HT-29 (cell line): ENCODE measurements around the gene HEPACAM. TPM values are rescaled to one million over a fixed set of nuclear protein-coding genes. Genes with fewer than 3 reads are reported as not detected.
"Not testable (repeated sequence)": the region's sequence is repeated elsewhere in the genome, so short reads cannot be mapped to it uniquely, and the experiment has no call there.

Experiments
- DNase-seq: peaks from one replicate; pipeline ENCODE4 v3.0.0-alpha.2; 2015; ENCODE audit warnings: low spot score
- total RNA-seq: library from RNA; depleted of rRNA; stranded (reverse); fragments of >200 nt; shearing (Covaris generic); gene quantifications from 2 replicates; pipeline ENCODE4 v1.2.3, GENCODE V29; 2014; rRNA removed

The HEPACAM gene, protein sequence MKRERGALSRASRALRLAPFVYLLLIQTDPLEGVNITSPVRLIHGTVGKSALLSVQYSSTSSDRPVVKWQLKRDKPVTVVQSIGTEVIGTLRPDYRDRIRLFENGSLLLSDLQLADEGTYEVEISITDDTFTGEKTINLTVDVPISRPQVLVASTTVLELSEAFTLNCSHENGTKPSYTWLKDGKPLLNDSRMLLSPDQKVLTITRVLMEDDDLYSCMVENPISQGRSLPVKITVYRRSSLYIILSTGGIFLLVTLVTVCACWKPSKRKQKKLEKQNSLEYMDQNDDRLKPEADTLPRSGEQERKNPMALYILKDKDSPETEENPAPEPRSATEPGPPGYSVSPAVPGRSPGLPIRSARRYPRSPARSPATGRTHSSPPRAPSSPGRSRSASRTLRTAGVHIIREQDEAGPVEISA
- not detected in 2 replicates for total RNA-seq

DNA sequence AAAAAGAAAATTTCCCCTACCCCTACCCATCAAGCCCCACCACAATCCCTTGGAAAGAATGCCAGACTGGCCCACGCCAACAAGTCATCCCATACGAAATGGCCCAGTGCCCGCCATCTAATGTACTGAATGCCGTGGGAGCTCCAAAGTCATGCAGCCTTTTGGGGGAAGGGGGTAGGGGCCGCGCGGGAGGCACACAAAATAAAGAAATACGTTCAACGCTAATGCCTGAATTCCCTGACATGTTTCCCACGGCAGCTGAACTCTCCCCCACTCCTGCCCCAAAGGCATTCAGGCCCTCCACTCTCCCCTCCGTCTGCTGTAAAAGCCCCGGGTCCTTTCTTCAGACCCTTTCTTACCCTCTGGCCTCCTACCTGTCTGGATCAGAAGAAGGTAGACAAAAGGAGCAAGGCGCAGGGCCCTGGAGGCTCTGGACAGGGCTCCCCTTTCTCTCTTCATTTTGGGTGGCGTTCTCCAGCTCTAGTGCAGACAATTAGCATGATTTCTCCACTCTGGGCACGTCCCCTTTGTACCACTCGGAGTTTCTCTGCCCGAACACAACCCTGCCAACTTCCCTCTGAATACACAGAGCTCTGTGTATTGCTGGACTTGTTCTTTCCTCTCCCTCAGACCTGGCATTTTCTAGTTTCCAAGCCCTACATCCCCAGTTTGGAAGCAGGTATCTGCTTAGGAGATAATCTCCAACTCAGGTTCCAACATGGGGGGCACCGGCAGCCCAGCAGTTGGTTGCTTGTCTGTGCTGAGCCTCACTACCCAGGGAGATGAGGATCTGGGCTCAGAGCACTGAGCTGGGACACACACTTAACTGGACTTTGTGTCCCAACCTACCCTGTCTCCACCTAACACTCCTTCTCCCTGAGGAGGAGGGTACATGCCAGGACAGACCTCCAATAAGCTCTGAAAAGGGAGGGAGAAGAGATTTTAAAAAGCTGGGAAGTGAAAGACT is at the start of gene HEPACAM:
TSS of gene HEPACAM (minus strand) at position 500 of the 967 bp plus-strand sequence. CDS start at position 459, 41 bp downstream.
- no peak for DNase-seq

DNA sequence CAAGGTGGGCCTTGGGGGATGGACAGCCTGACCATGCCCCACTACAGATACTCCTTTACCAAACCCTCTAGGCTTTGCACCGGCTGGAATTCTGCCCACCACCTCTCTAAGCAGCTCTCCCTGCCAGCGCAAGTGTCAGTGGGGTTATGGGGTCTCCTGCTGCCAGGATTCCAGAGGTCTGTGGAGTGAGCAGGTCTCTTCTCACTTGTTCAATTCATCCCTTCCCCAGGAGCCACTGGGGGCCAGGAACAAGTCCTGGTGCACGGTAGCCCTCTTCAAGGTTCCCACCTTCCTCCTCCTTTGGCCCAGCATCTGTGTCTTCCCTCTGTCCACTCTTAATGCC is 48.6 kb upstream of the HEPACAM start:
- no peak for DNase-seq

DNA sequence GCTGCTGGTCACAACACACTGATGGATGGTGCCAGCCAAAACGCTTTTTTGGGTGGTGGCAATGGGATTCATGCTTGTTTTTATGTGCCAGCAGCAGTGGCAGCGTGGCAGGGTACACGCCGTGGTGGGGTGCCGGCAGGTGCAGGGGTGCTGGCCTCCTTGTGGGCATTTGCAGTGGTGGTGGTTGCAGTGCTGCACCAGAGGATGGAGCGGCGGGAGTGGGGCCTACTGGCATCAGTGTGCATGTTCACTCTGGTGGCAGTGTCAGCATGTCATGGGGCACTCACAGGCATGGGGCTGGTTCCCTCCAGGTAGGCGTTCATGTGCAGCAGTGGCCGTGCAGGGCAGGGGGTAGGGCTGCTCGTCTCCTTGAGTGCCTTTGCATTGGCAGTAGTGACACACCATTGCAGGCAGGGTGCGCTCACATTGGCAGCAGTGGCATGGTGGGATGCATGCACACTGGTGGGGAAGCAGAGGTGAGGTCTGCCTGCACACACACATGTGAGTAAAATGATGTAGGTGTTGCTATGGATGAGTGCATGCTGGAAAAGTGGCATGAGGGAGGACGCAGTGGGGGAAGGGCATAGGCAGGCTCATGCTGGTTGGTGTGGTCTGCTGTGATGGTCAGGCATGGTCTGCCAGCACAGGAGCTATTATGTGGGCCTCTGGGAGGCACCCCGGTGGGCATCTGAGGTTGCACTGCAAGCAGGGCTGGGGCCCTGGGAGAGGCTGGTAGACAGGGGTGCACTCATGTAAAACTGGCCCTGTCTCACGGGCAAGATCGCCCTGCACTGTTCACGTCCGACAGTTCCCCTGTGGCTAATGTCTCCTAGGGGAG is 48.0 kb upstream of the HEPACAM start:
- DNase-seq = no peak

GRCh38 chr11:124982043-124982442 is 46.2 kb upstream of the HEPACAM start:
- no peak for DNase-seq

- DNase-seq = no peak
Measured at GRCh38 chr11:124978316-124978715, 42.5 kb upstream of the HEPACAM start.

- DNase-seq = no peak
Measured at GRCh38 chr11:124977006-124977405, 41.2 kb upstream of the HEPACAM start.

DNA sequence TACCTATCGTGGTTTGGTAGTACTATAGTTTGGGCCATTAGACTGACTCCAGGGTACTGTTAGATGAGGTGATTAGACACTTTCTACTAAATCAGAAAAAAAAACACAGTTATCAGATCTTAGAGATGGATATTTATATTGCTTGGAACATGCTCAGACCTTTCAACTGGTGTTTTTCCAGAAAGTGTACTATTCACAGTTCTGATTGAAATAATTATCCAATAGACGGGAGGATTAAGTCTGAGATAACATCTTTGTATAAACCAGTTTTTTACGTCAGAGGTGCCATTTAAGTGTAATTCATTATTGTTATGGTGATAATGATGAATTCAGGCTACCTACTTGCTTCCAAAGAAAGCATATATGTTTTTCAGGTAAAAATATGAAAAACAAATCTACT is 40.7 kb upstream of the HEPACAM start:
- DNase-seq = no peak

- DNase-seq = no peak
Measured at GRCh38 chr11:124971810-124972209, 36.0 kb upstream of the HEPACAM start.

DNA sequence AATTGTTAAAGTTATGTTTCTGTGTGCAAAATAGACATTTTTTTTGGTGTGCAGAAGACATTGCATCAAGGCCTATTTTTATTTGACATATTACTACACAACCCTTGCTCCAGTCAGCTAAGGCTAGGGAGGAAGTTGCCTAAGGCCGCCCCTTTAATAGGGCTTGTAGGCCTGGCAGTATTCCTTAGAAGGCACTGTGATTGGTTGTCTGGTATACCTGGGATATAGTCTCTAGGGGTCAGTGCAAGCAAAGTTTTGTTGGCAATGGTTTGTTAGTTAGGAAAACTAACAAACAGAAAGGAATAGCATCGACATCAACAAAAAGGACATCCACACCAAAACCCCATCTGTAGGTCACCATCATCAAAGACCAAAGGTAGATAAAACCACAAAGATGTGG is 35.1 kb upstream of the HEPACAM start:
- peak; percentile 48 for DNase-seq

GRCh38 chr11:124968197-124968596 is 32.4 kb upstream of the HEPACAM start:
- not testable (repeated sequence) for DNase-seq

GRCh38 chr11:124961972-124962609 is 26.2 kb upstream of the HEPACAM start:
- DNase-seq = peak; percentile 92

GRCh38 chr11:124955035-124955434 is 19.2 kb upstream of the HEPACAM start:
- DNase-seq = no peak

- DNase-seq = no peak
Measured at GRCh38 chr11:124954590-124954955, 18.7 kb upstream of the HEPACAM start.

GRCh38 chr11:124953753-124954589 is 18.1 kb upstream of the HEPACAM start, which contains the start of gene CCDC15:
Gene CCDC15 (plus strand): TSS chr11:124954202. CDS start chr11:124954733, 531 bp downstream.
- peak; percentile 97 for DNase-seq

GRCh38 chr11:124951341-124951740 is 15.5 kb upstream of the HEPACAM start:
- no peak for DNase-seq

GRCh38 chr11:124950601-124951330 is 14.9 kb upstream of the HEPACAM start:
- DNase-seq = no peak

- DNase-seq = no peak
Measured at GRCh38 chr11:124946735-124947141, 10.9 kb upstream of the HEPACAM start.

GRCh38 chr11:124945826-124946225 is 10.0 kb upstream of the HEPACAM start:
- no peak for DNase-seq

DNA sequence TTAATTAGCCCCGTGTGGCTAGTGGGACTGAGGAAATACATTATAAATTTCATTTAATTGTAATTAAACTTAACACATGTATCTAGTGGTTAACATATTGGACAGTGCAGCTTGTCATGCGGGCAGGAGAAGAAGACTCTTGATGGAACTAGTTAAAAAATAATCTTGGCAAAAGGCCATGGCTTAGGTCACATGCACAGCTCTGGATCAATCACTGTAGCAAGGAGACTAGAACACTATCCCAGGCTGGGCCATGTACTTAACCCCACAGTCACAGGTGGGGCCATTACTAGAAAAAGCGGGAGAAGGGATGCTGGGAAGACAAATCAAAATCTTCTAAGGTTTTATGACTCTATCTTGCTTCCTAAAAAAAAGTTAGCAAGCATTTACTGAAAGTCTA is 8.7 kb upstream of the HEPACAM start:
- DNase-seq = no peak
